ENCODE measurements around the gene GRAMD2A. TPM values are rescaled to one million over a fixed set of nuclear protein-coding genes. Genes with fewer than 3 reads are reported as not detected.

Gene GRAMD2A
- total RNA-seq, 1 donor from 2014 or later = not detected

Other genes with a start within 250 kb of the GRAMD2A start
- 47.1 TPM for gene MYO9A, start 79.6 kb downstream of the GRAMD2A start, total RNA-seq
- 1.5 TPM for gene SENP8, start 79.4 kb downstream of the GRAMD2A start, total RNA-seq
- gene PKM, start 33.4 kb upstream of the GRAMD2A start, total RNA-seq = 414 TPM
- gene PARP6, start 74.8 kb upstream of the GRAMD2A start, total RNA-seq = 61.3 TPM
- gene CELF6, start 122.4 kb upstream of the GRAMD2A start, total RNA-seq = 1.6 TPM
- 130 TPM for gene HEXA, start 178.2 kb upstream of the GRAMD2A start, total RNA-seq
- gene TMEM202, start 200.5 kb upstream of the GRAMD2A start, total RNA-seq = not detected

Measured in mesenteric fat pad (tissue), 1 donor.